Ishikawa (cell line): ENCODE data around the gene TTC32.

Experiments used
- CEBPB ChIP-seq: IDR thresholded peaks from 2 replicates; pipeline ENCODE4 v1.6.1; 2012
- CREB1 ChIP-seq: IDR thresholded peaks from 2 replicates; pipeline ENCODE4 v1.6.1; 2012; ENCODE audit warnings: low read depth
- EGR1 ChIP-seq: IDR thresholded peaks from 2 replicates; pipeline ENCODE4 v1.6.1; 2012
- EP300 ChIP-seq: IDR thresholded peaks from 2 replicates; pipeline ENCODE4 v1.6.1; 2012; ENCODE audit warnings: borderline replicate concordance
- FOXM1 ChIP-seq: IDR thresholded peaks from 2 replicates; pipeline ENCODE4 v1.6.1; 2012; ENCODE audit warnings: low read depth, borderline replicate concordance
- NFIC ChIP-seq: IDR thresholded peaks from 2 replicates; pipeline ENCODE4 v1.6.1; 2012
- RAD21 ChIP-seq: IDR thresholded peaks from 2 replicates; pipeline ENCODE4 v1.6.1; 2012; ENCODE audit warnings: low read depth
- TAF1 ChIP-seq: IDR thresholded peaks from 2 replicates; pipeline ENCODE4 v1.6.1; 2012; ENCODE audit warnings: low read depth, mild to moderate bottlenecking
- TCF12 ChIP-seq: IDR thresholded peaks from 2 replicates; pipeline ENCODE4 v1.6.1; 2012; ENCODE audit warnings: low read depth
- TEAD4 ChIP-seq: IDR thresholded peaks from 2 replicates; pipeline ENCODE4 v1.6.1; 2012
- YY1 ChIP-seq: IDR thresholded peaks from 2 replicates; pipeline ENCODE4 v1.6.1; 2012; ENCODE audit warnings: low read depth
- ZBTB7A ChIP-seq: IDR thresholded peaks from 2 replicates; pipeline ENCODE4 v1.6.1; 2012; ENCODE audit warnings: low read depth
- TF ChIP-seq, protein P1 (sequence below): IDR thresholded peaks from 2 replicates; pipeline ENCODE4 v1.6.1; 2012
- TF ChIP-seq, protein P2 (sequence below): IDR thresholded peaks from 2 replicates; pipeline ENCODE4 v1.6.1; 2012
- TF ChIP-seq, protein P3 (sequence below): IDR thresholded peaks from 2 replicates; pipeline ENCODE4 v1.6.1; 2012; ENCODE audit warnings: low read depth, mild to moderate bottlenecking

The TTC32 gene

GRCh38 chr2:19942199-19942598 is 40.4 kb upstream of the TTC32 start:
- TF ChIP-seq FOXM1 (no peak), TAF1 (no peak), YY1 (no peak), TEAD4 (no peak), CEBPB (no peak), TCF12 (no peak), NFIC (no peak), CREB1 (no peak)
- TF ChIP-seq, protein P1, sequence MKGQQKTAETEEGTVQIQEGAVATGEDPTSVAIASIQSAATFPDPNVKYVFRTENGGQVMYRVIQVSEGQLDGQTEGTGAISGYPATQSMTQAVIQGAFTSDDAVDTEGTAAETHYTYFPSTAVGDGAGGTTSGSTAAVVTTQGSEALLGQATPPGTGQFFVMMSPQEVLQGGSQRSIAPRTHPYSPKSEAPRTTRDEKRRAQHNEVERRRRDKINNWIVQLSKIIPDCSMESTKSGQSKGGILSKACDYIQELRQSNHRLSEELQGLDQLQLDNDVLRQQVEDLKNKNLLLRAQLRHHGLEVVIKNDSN: no peak
- TF ChIP-seq, protein P2, sequence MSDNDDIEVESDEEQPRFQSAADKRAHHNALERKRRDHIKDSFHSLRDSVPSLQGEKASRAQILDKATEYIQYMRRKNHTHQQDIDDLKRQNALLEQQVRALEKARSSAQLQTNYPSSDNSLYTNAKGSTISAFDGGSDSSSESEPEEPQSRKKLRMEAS: no peak
- TF ChIP-seq, protein P3, sequence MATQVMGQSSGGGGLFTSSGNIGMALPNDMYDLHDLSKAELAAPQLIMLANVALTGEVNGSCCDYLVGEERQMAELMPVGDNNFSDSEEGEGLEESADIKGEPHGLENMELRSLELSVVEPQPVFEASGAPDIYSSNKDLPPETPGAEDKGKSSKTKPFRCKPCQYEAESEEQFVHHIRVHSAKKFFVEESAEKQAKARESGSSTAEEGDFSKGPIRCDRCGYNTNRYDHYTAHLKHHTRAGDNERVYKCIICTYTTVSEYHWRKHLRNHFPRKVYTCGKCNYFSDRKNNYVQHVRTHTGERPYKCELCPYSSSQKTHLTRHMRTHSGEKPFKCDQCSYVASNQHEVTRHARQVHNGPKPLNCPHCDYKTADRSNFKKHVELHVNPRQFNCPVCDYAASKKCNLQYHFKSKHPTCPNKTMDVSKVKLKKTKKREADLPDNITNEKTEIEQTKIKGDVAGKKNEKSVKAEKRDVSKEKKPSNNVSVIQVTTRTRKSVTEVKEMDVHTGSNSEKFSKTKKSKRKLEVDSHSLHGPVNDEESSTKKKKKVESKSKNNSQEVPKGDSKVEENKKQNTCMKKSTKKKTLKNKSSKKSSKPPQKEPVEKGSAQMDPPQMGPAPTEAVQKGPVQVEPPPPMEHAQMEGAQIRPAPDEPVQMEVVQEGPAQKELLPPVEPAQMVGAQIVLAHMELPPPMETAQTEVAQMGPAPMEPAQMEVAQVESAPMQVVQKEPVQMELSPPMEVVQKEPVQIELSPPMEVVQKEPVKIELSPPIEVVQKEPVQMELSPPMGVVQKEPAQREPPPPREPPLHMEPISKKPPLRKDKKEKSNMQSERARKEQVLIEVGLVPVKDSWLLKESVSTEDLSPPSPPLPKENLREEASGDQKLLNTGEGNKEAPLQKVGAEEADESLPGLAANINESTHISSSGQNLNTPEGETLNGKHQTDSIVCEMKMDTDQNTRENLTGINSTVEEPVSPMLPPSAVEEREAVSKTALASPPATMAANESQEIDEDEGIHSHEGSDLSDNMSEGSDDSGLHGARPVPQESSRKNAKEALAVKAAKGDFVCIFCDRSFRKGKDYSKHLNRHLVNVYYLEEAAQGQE: no peak

GRCh38 chr2:19937004-19937403 is 35.2 kb upstream of the TTC32 start:
- TF ChIP-seq YY1 (no peak), RAD21 (no peak), NFIC (no peak), TCF12 (no peak)
- TF ChIP-seq, protein P2: no peak

DNA sequence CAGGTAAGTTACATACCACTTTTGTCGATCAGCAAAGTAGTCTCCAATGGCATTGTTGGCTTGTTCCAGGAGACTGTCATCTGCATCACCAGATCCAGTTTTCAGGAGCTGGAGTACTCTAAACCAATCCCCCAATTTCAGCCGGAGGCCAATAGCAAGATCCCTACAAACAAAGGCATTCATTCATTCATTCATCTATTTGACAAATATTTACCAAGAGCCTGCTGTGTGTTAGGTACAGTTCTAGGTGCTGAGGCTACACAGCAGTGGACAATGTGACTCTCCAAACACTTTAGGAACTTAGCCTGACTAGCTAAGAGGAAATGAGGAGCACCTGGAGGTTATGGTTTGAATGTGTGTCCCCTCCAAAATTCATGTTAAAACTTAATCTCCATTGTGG is 34.4 kb upstream of the TTC32 start:
- TF ChIP-seq CEBPB (no peak), CREB1 (no peak), TAF1 (no peak), YY1 (no peak), TEAD4 (no peak), FOXM1 (no peak), TCF12 (no peak), NFIC (no peak), RAD21 (no peak), EGR1 (no peak)
- TF ChIP-seq, protein P3: no peak
- TF ChIP-seq, protein P1: no peak

GRCh38 chr2:19933351-19933981 is 31.7 kb upstream of the TTC32 start:
- TF ChIP-seq, protein P1: no peak
- TF ChIP-seq TEAD4 (peak; percentile 90), TAF1 (no peak), EP300 (peak; percentile 60; the same call in 1 of the 2 replicates)

DNA sequence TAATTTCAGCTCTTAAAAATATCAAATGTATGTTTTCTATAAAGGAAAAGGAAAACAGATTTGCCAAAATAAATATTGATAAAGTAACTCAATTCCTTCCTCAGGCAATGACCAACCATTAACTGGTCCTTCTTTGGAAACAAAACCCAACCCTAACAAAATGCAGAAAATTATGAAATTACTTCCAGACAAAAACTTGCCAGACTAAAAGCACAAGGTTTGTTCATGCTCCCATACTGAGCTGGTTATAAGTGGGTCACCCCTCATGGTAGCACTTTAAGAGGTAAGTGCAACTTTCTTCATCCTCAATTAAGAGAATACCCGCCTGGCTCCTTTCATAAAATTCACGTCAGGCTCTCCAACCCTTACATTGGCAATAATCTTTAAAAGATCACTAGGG is 31.1 kb upstream of the TTC32 start:
- TF ChIP-seq EGR1 (no peak), CREB1 (no peak), EP300 (no peak), TEAD4 (no peak), CEBPB (no peak), NFIC (no peak), YY1 (no peak), ZBTB7A (no peak), TCF12 (no peak), TAF1 (no peak)
- TF ChIP-seq, protein P1: no peak
- TF ChIP-seq, protein P3: no peak
- TF ChIP-seq, protein P2: no peak
